ENCODE measurements around the gene TCEANC.

DNA sequence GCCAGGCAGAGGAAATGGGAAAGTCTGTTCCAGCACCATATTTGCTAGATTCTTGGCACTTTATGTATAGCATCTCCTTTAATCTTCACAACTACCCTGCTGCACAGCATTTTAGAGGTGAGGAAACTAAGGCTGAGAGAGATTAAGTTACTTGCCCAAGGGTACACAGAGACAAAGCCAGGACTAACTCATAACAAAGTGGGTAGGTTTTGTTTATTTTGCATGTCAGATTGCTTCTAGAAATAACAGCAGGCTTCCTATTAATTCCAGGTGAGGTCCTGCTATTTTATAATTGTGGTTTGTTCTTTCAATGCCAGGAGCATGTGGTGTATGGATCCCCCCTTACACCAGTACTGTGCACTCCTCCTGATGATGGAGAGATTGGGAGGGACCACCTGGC, 15.0 kb downstream of the TCEANC start:
- TF ChIP-seq GATA2 (IDR thresholded peaks at IDR 0.05; ENCODE audit: low read depth, low read length) (no peak), GATA3 (IDR thresholded peaks at IDR 0.05; ENCODE audit: low read depth, low read length) (no peak)
